ENCODE results near the gene STAB1.

STAB1 gene

DNA sequence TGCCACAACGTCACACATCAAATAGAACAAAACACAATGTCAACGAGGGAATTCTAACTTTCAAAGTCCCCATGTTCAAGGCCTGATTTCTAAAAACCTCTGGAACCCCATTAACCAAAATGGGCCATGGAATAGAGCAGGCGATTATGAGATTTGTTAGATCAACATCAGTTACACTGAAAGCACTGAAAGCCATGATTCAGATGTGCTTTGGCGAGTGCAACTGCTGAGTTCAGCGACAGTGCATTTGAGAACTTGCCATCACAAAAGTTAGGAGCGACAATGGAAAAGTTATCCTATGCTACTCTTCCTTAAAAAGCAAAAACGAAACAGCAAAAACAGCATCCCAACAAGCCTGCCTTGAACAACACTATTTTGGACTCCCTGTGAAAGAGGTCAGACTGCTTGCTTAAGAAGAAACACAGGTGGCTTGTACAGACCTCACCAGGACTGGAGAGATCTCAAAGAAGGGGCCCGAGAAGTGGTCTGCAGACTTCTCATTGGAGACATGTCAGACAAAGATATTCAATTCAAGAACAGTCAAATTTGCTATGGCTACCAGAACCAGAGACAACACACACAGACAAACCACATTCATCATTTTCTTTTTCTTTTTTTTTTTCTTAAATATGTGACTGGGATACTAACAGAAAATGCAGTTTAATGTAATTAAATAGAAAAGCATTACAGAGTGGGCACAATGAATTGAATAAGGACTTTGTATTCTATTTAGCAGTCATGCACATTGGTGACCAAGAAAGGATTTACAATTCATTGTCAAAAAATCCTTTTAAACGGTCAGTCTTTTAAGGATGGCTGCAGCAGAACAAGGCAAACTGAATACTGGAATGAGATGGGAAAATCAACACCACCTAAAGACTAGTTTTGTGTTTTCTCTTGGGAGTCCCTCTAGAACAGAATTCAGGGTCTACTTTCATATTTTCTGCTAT, 62.1 kb downstream of the STAB1 start:
- DNase-seq (ENCODE audit: extremely low read depth in 1 of 2, low read depth in 1 of 2), result no peak

DNA sequence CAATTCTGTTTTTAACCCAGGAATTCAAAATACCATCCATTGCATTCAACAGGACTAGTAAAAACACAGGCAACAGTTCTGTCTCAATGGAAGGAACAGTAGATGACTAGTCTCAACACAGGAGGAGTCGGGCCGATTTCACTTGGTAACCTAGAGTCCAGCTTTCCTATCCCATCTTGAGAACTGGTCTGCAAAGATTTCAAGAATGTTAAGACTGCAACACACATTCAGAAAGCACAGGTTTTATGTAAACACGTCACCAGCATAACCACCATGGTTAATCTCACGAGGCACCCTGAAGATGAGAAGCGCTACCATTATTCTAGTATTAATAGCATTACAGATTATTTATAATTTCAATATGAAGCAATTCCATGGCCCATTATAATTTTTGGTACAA, 63.3 kb downstream of the STAB1 start:
- DNase-seq (ENCODE audit: extremely low read depth in 1 of 2, low read depth in 1 of 2), result no peak

DNA sequence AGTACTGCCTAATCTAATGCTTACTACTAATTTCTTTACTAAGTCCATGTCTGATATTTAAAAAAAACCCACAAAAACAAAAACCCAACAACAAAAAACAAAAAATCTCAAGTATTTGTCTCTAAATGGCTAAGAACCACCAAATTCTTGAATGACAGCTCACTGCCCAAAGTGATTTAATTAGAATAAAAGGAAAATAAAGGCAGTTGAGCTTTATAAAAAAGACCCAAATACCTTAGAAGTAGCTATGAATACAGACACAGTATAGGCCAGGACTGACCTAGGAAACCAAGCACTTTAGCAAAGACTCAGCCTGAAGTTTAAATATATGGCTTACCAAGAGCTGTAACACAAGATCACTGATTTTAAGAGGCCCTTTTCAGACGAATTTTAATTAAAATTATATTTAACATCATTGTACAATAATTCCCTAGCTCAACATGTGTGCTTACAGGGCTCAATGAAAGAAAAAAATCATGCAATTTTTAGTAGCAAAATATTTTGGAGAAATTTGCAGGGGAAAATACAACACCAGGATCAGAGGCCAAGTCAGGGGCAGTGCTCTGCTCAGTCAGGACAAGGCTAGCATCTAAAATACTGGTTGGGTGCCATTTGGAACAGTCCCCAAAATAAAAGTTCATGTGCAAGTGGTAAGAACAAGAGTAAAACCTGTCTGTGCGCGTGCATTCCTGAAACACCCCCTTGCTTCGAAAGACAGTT, 66.0 kb downstream of the STAB1 start:
- DNase-seq (ENCODE audit: extremely low read depth in 1 of 2, low read depth in 1 of 2), result no peak

- no peak for DNase-seq (ENCODE audit: extremely low read depth in 1 of 2, low read depth in 1 of 2)
Measured at GRCh38 chr3:52563984-52564383, 68.8 kb downstream of the STAB1 start.

DNA sequence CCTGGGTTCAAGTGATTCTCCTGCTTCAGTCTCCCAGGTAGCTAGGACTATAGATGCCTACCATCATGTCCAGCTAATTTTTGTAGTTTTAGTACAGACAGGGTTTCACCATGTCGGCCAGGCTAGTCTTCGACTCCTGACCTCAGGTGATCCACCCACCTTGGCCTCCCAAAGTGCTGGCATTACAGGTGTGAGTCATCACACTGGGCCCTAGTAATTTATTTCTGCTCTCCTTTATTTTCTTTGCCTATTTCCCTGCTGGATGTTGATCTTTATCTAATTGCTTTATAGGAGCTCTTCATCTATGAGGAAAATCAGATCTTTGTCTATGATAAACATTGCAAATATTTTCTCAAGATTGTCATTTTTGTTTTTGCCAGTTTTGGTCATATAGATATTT, 72.9 kb downstream of the STAB1 start:
- DNase-seq (ENCODE audit: extremely low read depth in 1 of 2, low read depth in 1 of 2), result no peak

DNA sequence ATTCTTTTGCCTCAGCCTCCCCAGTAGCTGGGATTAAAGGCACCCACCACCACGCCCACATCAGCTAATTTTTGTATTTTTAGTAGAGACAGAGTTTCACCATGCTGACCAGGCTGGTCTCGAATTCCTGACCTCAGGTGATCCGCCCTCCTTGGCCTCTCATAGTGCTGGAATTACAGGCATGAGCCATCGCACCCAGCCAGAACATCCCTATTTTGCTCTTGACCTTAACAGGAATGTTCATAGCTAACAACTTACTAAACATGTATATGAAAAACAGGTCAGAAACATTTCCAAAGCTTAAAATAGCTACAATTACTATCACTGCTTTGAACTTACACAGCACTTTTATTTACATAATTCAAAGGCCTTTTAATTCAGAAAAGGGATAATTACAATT, 74.9 kb downstream of the STAB1 start:
- DNase-seq (ENCODE audit: extremely low read depth in 1 of 2, low read depth in 1 of 2), result no peak

GRCh38 chr3:52572221-52572620, 77.1 kb downstream of the STAB1 start:
- no peak for DNase-seq (ENCODE audit: extremely low read depth in 1 of 2, low read depth in 1 of 2)
